Spleen (tissue), 11 donors: ENCODE measurements around the gene ARID3A. TPM values are rescaled to one million over a fixed set of nuclear protein-coding genes. Genes with fewer than 3 reads are reported as not detected.

Experiments used
- DNase-seq: peaks from one replicate; pipeline ENCODE4 v3.0.0-alpha.2; 2020
- H3K27ac ChIP-seq, 8 donors: fragments of 200-600 bp; sonication (generic) in 7 of 8; 1 replicate in 4 of 8; 2 replicates in 4 of 8; pipeline versions ENCODE4 v1.5.0 to v1.8.0; 2016 to 2021; ENCODE audit warnings: inconsistent platforms in 4 of 8, mild to moderate bottlenecking in 4 of 8, moderate library complexity in 1 of 8
- H3K27me3 ChIP-seq, 7 donors: fragments of 200-600 bp; sonication (generic) in 6 of 7; replicated peaks in 1 of 7; 1 replicate in 4 of 7; 2 replicates in 3 of 7; pipeline versions ENCODE4 v1.5.0 to v1.8.0; 2016 to 2021; ENCODE audit warnings: inconsistent platforms in 3 of 7, mild to moderate bottlenecking in 1 of 7
- H3K36me3 ChIP-seq, 6 donors: fragments of 200-600 bp; sonication (generic) in 5 of 6; 1 replicate in 4 of 6; 2 replicates in 2 of 6; pipeline versions ENCODE4 v1.5.0 to v1.8.0; 2016 to 2021; ENCODE audit warnings: inconsistent platforms in 2 of 6
- H3K4me1 ChIP-seq, 6 donors: fragments of 200-600 bp; sonication (generic) in 5 of 6; 1 replicate in 3 of 6; 2 replicates in 3 of 6; pipeline versions ENCODE4 v1.5.0 to v1.8.0; 2016 to 2021; ENCODE audit warnings: inconsistent platforms in 3 of 6
- H3K4me3 ChIP-seq, 8 donors: fragments of 200-600 bp; sonication (generic) in 7 of 8; 1 replicate in 4 of 8; 2 replicates in 4 of 8; pipeline versions ENCODE4 v1.5.0 to v1.8.0; 2016 to 2021; ENCODE audit warnings: inconsistent platforms in 4 of 8, mild to moderate bottlenecking in 4 of 8, moderate library complexity in 2 of 8
- H3K9me3 ChIP-seq, 8 donors: fragments of 200-600 bp; sonication (generic) in 7 of 8; 1 replicate in 4 of 8; 2 replicates in 4 of 8; pipeline versions ENCODE4 v1.5.0 to v1.8.0; 2016 to 2021; ENCODE audit warnings: inconsistent platforms in 4 of 8
- POLR2A ChIP-seq, 3 donors: fragments of 450-650 bp; IDR thresholded peaks; one replicate each; pipeline ENCODE4 v1.5.1; 2017; ENCODE audit warnings: antibody characterized with exemption in 3 of 3, mild to moderate bottlenecking in 1 of 3
- POLR2AphosphoS5 ChIP-seq, 3 donors: sonication (generic); formaldehyde crosslinking; IDR thresholded peaks; one replicate each; pipeline ENCODE4 v1.5.1; 2017; ENCODE audit warnings: antibody characterized with exemption in 3 of 3
- WGBS, 5 donors: extraction: QIAGEN DNeasy Blood & Tissue Kit in 3 of 5; methylation state at CpG; one replicate each; pipeline versions ENCODE4 v1.1.5 to v1.1.7; 2013 to 2018; 5-methylcytosine and 5-hydroxymethylcytosine counted together
- intact Hi-C: fragments of 100-400 bp; cut with DNase I; formaldehyde crosslinking; loops from one replicate; pipeline ENCODE4 v1.15.0; 2023; ENCODE audit warnings: low total_unique reads
- polyA plus RNA-seq, 3 donors: library from polyadenylated mRNA; stranded (reverse); fragments of 200-250 nt; gene quantifications; one replicate each; pipeline ENCODE4 v1.2.1, GENCODE V29; 2013
- total RNA-seq, 7 donors: library from RNA; depleted of rRNA in 3 of 7; stranded (reverse); fragments of >200 nt in 3 of 7; fragmentation: NEBNext Ultra II Directional in 4 of 7; extraction: Animal tissue kit (Norgen Biotek cat#: 25700) in 4 of 7; gene quantifications; one replicate each; pipeline versions ENCODE4 v1.1.0 to v1.2.1, GENCODE V29; 2016 to 2021
- TF ChIP-seq, protein P1 (sequence below), 11 experiments: fragments of 200-600 bp in 7 of 11; fragments of 450-650 bp in 4 of 11; sonication (generic) in 4 of 11; IDR thresholded peaks in 8 of 11; conservative IDR thresholded peaks in 3 of 11; 1 replicate in 7 of 11; 2 replicates in 4 of 11; pipeline versions ENCODE4 v1.4.0 to v1.8.0; 2016 to 2021; ENCODE audit warnings: antibody characterized with exemption in 11 of 11, inconsistent platforms in 4 of 11, mild to moderate bottlenecking in 1 of 11
- donor health status: healthy with polysubstance abuse.
- donor health status: DM: no; HTN: no; CAD: no; lungs with moderate emphysema.
- donor health status: DM: no; HTN: no; CAD: no.
- donor health status: Bipolar disorder and iron deficiency.
- donor health status: healthy.
- donor health status: DM: no; HTN: no; CAD: no.
- donor health status: DM: yes; HTN: yes; CAD: no.

Gene ARID3A
- total and polyA plus RNA-seq, 10 donors, result 2.5 to 42.5 (median 17.7) TPM

DNA sequence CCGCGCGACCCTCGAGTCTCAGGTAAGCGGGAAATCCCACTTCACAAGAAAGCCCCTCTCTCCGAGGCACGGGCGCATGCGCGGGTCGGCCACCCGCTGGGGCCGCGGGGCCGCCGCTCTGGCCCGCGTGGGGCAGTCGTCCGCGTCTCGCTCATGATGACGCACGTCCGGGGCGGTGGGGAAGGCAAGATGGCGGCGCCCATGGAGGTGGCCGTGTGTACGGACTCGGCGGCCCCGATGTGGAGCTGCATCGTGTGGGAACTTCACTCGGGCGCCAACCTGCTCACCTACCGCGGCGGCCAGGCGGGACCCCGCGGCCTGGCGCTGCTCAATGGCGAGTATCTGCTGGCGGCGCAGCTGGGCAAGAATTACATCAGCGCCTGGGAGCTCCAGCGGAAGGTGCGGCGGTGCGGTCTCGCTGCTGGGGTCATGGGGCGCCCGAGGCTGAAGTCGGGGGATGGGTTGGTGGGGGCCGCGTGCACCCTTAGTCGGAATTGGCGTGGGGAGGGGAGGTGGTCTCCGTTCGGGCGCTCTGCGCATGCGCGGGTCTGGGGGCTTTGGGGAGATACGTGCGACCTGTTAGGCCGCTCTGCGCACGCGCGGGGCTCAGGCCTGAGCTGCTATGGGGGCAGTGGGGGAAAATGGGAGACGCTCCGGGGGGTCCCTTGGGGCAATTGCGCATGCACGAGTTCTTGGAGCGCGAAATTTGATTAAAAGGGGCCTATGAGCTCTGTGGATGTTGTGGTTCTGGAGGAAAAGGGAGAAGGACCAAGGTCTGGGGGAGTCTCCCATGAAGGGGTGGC, 58.5 kb downstream of the ARID3A start, which contains the start of gene WDR18:
WDR18 (plus strand) TSS at position 181 of the 803 bp plus-strand sequence; CDS start at position 190, 9 bp downstream.
- no peaks in the 10 kb centered on the region for H3K9me3 ChIP-seq
- H3K27ac ChIP-seq, result peak within 1 kb of the TSS; percentile 55 to 95 (median 84)
- H3K27me3 ChIP-seq, result peaks cover 0 to 2% (median 0%) of the 10 kb centered on the region in 7 donors
- intact Hi-C loops, result loop anchor here (10.0 kb wide), 2 partner anchors 120 to 200 kb away; no protein-coding TSS in a partner anchor
- peak; percentile 99 for DNase-seq
- peak within 1 kb of the TSS; percentile 86 to 99 (median 96) for H3K4me3 ChIP-seq
- H3K36me3 ChIP-seq, result peaks cover 0 to 36% (median 19%) of the 10 kb centered on the region in 6 donors
- 0 to 2% (median 1%) methylated on average over 55 to 78 of the region's 78 CpGs for WGBS, 5 donors
- H3K4me1 ChIP-seq, result peaks cover 16 to 50% (median 36%) of the 10 kb centered on the region in 6 donors
- TF ChIP-seq POLR2A (IDR thresholded peaks at IDR 0.05) (peak in 1 of 3 donors; percentile 9), POLR2AphosphoS5 (IDR thresholded peaks at IDR 0.05) (peak; percentile 92 to 95 (median 92))
- TF ChIP-seq, protein P1, sequence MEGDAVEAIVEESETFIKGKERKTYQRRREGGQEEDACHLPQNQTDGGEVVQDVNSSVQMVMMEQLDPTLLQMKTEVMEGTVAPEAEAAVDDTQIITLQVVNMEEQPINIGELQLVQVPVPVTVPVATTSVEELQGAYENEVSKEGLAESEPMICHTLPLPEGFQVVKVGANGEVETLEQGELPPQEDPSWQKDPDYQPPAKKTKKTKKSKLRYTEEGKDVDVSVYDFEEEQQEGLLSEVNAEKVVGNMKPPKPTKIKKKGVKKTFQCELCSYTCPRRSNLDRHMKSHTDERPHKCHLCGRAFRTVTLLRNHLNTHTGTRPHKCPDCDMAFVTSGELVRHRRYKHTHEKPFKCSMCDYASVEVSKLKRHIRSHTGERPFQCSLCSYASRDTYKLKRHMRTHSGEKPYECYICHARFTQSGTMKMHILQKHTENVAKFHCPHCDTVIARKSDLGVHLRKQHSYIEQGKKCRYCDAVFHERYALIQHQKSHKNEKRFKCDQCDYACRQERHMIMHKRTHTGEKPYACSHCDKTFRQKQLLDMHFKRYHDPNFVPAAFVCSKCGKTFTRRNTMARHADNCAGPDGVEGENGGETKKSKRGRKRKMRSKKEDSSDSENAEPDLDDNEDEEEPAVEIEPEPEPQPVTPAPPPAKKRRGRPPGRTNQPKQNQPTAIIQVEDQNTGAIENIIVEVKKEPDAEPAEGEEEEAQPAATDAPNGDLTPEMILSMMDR (IDR thresholded peaks at IDR 0.05 in 8 of 11, conservative IDR thresholded peaks at IDR 0.05 in 3 of 11), result peak in 9 of 11 experiments; percentile 32 to 80 (median 60)

DNA sequence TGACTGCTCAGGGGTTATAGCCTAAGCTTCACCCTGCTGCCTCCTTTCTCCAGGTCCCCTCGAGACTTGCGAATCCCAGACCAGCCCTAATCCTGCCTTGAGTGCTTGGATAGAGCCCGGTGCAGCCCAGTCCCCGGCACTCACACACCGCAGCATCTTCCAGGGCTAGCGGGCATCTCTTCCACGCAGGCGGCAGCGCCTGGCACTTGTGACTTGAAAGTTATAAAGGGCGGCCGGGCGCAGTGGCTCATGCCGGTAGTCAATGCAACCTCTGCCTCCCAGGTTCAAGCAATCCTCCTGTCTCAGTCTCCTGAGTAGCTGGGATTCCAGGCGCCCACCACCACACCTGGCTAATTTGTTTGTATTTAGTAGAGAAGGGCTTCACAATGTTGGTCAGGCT, 60.2 kb downstream of the ARID3A start:
- intact Hi-C loops, result loop anchor here (10.0 kb wide), 2 partner anchors 121 to 201 kb away; no protein-coding TSS in a partner anchor

DNA sequence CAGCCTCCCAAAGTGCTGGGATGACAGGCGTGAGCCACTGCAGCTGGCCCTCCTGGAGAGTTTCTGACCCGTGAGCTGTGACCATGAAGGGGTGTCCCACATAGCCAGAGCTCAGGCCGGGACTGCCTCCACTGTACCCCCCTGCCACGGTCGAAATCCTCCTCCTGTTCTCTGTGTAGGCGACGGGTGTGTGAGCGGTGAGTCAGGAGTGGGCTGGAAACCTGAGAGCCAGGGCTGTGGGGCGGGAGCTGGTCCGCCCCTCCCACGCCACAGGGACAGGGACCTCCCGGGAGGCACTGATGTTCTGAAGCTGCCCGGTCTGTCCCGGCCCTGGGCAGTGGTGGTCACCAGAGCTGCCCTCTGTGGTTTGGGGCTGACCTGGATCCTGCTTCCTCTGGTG, 62.2 kb downstream of the ARID3A start:
- TF ChIP-seq POLR2AphosphoS5 (IDR thresholded peaks at IDR 0.05) (no peak), POLR2A (IDR thresholded peaks at IDR 0.05) (no peak)
- TF ChIP-seq, protein P1 (IDR thresholded peaks at IDR 0.05 in 8 of 11, conservative IDR thresholded peaks at IDR 0.05 in 3 of 11), result no peak
- no peak overlapping the region for H3K4me3 ChIP-seq
- H3K27ac ChIP-seq, result no peak overlapping the region
- no peak for DNase-seq
- intact Hi-C loops, result loop anchor here (10.0 kb wide), 2 partner anchors 123 to 203 kb away; no protein-coding TSS in a partner anchor
- peaks cover 0 to 70% (median 46%) of the 10 kb centered on the region in 6 donors for H3K36me3 ChIP-seq
- WGBS, 5 donors, result 70 to 84% (median 76%) methylated on average over 5 to 14 of the region's 14 CpGs
- no peaks in the 10 kb centered on the region for H3K9me3 ChIP-seq
- H3K27me3 ChIP-seq, result no peaks in the 10 kb centered on the region
- H3K4me1 ChIP-seq, result peaks cover 13 to 36% (median 25%) of the 10 kb centered on the region in 6 donors

More for the DNA sequence above, 60.2 kb downstream of the ARID3A start:
- TF ChIP-seq POLR2A (IDR thresholded peaks at IDR 0.05) (no peak), POLR2AphosphoS5 (IDR thresholded peaks at IDR 0.05) (no peak)
- TF ChIP-seq, protein P1 (IDR thresholded peaks at IDR 0.05 in 8 of 11, conservative IDR thresholded peaks at IDR 0.05 in 3 of 11), result no peak
- H3K27me3 ChIP-seq, result no peaks in the 10 kb centered on the region
- peaks cover 0 to 53% (median 33%) of the 10 kb centered on the region in 6 donors for H3K36me3 ChIP-seq
- H3K27ac ChIP-seq, result no peak overlapping the region
- peaks cover 16 to 46% (median 33%) of the 10 kb centered on the region in 6 donors for H3K4me1 ChIP-seq
- no peaks in the 10 kb centered on the region for H3K9me3 ChIP-seq
- no peak for DNase-seq
- no peak overlapping the region for H3K4me3 ChIP-seq
- WGBS, 5 donors, result 88 to 95% (median 92%) methylated on average over 14 of the region's 14 CpGs

DNA sequence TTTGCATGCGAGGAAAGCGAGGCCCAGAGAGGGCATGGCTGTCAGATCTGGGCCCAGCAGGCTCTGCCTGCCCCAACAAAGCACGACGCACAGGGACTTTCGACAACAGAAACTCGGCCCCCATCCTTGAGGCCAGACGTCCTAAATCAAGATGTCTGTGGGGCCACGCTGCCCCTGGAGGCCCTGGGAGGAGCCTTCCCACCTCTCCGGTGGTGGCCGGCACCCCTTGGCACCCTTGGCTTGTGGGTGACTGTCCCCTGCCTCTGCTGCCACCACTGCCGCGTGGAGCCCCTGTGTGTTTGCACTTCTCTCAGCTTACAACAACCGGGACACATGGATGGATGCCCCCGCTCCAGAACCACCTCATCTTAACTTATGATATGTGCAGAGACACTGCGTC, 62.7 kb downstream of the ARID3A start:
- no peak overlapping the region for H3K27ac ChIP-seq
- H3K36me3 ChIP-seq, result peaks cover 0 to 74% (median 49%) of the 10 kb centered on the region in 6 donors
- 88 to 95% (median 90%) methylated on average over 9 to 15 of the region's 15 CpGs for WGBS, 5 donors
- no peaks in the 10 kb centered on the region for H3K9me3 ChIP-seq
- intact Hi-C loops, result loop anchor here (10.0 kb wide), 2 partner anchors 124 to 204 kb away; no protein-coding TSS in a partner anchor
- H3K27me3 ChIP-seq, result no peaks in the 10 kb centered on the region
- DNase-seq, result no peak
- H3K4me1 ChIP-seq, result peaks cover 10 to 32% (median 21%) of the 10 kb centered on the region in 6 donors
- TF ChIP-seq, protein P1 (IDR thresholded peaks at IDR 0.05 in 8 of 11, conservative IDR thresholded peaks at IDR 0.05 in 3 of 11), result no peak
- no peak for TF ChIP-seq POLR2AphosphoS5 (IDR thresholded peaks at IDR 0.05)
- TF ChIP-seq POLR2A (IDR thresholded peaks at IDR 0.05), result no peak
- H3K4me3 ChIP-seq, result no peak overlapping the region
